GM21423 (cell line): ENCODE results near the gene PRKCE.

Experiments
- ATAC-seq: cut with Tn5 transposase; IDR thresholded peaks from one replicate; pipeline ENCODE4 v1.9.1; 2021; ENCODE audit warnings: mild to moderate bottlenecking, moderate library complexity; ENCODE audit not compliant: unreplicated experiment

The PRKCE gene

GRCh38 chr2:45748239-45748638, 96.8 kb downstream of the PRKCE start:
- ATAC-seq = no peak

GRCh38 chr2:45750001-45750400, 98.5 kb downstream of the PRKCE start:
- no peak for ATAC-seq

- ATAC-seq = no peak
Measured at GRCh38 chr2:45750484-45750883, 99.0 kb downstream of the PRKCE start.

GRCh38 chr2:45753381-45753780, 101.9 kb downstream of the PRKCE start:
- ATAC-seq = no peak

- no peak for ATAC-seq
Measured at GRCh38 chr2:45754131-45755010, 102.9 kb downstream of the PRKCE start.

GRCh38 chr2:45755585-45756335, 104.3 kb downstream of the PRKCE start:
- no peak for ATAC-seq

- no peak for ATAC-seq
Measured at GRCh38 chr2:45758018-45758417, 106.5 kb downstream of the PRKCE start.

GRCh38 chr2:45759310-45759851, 107.9 kb downstream of the PRKCE start:
- no peak for ATAC-seq

- no peak for ATAC-seq
Measured at GRCh38 chr2:45761635-45762034, 110.2 kb downstream of the PRKCE start.

GRCh38 chr2:45763255-45763654, 111.8 kb downstream of the PRKCE start:
- ATAC-seq = no peak

GRCh38 chr2:45763797-45764196, 112.3 kb downstream of the PRKCE start:
- ATAC-seq = no peak

- no peak for ATAC-seq
Measured at GRCh38 chr2:45765007-45765727, 113.7 kb downstream of the PRKCE start.

GRCh38 chr2:45765728-45766254, 114.3 kb downstream of the PRKCE start:
- ATAC-seq = no peak

GRCh38 chr2:45768208-45768607, 116.7 kb downstream of the PRKCE start:
- ATAC-seq = no peak

GRCh38 chr2:45769056-45769455, 117.6 kb downstream of the PRKCE start:
- ATAC-seq = no peak

GRCh38 chr2:45769854-45770576, 118.5 kb downstream of the PRKCE start:
- ATAC-seq = no peak

GRCh38 chr2:45770811-45771210, 119.3 kb downstream of the PRKCE start:
- ATAC-seq = no peak

- no peak for ATAC-seq
Measured at GRCh38 chr2:45771261-45771660, 119.8 kb downstream of the PRKCE start.

- no peak for ATAC-seq
Measured at GRCh38 chr2:45772038-45772437, 120.6 kb downstream of the PRKCE start.

GRCh38 chr2:45773909-45774308, 122.4 kb downstream of the PRKCE start:
- no peak for ATAC-seq
